ENCODE data around the gene LLGL2.

LLGL2 gene

DNA sequence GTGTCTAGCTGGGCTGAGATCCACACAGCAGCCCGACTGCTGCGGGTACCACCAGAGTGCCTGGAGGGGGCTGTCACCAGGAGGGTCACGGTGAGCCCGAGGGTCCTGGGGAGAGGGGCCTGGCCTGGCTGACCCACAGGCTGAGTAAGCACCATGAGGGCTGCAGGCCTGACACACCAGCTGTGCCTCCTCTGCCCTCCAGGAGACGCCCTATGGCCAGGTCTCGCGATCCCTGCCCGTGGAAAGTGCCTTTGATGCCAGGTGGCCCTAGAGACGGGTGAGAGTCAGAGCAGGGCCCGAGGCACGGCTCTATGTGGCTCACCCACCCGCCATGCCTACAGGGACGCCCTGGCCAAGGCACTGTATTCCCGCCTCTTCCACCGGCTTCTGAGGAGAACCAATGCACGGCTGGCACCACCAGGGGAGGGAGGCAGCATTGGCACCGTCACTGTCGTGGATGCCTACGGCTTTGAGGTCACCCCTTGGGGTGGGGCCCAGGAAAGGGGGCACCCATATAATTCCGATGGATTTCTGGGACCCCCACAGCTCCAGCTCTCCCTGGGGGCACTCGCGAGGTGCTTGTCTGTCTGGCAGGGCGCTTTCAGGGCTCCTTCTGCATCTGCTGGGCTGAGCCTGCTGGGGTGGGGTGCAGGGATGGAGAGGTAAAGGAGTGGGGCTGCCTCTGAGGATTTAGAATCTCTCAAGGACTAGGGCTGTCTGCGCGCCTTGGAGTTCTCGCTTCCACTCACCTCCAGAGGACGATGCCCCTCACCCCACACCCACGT is 69.2 kb downstream of the LLGL2 start:
- no peak for DNase-seq

DNA sequence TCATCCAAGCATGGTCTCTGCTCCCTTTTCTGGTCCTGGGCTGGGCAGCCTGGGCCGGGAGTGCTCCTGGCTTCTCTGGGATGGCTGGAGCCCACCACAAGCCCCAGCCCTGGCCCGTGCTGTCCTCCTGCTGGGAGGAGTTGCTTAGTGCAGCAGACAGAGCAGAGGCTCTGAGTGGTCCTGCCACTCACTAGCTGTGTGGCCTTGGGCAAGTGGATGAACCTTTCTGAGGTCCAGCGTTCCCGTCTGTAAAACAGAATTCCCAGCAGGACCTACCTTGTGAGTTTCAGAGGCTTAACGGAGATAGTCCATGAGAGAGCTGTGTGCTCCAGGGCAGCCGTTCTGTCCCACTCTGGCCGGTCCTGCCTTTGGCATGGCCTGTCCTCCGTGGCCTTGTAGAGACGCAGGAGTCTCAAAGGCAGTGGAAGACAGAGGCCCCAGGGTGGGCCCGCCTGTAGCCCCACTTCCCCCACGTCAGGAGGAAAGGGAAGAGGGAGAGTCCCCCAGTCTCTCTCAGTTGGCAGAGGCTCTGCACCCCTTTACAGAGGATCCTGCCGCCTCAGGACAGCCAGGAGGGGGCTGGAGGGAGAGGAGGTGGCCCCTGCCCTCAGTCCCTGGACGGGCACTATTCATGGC is 69.9 kb downstream of the LLGL2 start:
- no peak for DNase-seq

DNA sequence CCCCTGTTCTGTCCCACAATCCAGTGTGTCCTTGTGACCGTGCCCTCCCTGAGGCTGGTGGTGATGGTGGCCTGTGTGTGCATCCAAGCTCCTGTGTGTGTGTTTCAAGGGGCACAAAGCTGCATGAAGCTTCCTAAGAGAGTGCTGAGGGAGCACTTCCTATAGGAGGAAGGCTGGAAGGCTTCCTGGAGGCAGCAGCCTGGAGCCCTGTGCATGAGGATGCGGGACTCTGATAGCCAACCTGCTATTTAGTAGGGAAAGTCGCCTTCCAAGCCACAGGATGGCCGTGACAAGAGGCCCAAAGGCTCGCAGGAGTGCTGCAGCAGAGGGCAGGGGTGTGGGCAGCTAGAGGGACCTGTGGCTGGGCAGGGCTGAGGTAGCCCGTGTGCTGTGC is 70.4 kb downstream of the LLGL2 start:
- no peak for DNase-seq

DNA sequence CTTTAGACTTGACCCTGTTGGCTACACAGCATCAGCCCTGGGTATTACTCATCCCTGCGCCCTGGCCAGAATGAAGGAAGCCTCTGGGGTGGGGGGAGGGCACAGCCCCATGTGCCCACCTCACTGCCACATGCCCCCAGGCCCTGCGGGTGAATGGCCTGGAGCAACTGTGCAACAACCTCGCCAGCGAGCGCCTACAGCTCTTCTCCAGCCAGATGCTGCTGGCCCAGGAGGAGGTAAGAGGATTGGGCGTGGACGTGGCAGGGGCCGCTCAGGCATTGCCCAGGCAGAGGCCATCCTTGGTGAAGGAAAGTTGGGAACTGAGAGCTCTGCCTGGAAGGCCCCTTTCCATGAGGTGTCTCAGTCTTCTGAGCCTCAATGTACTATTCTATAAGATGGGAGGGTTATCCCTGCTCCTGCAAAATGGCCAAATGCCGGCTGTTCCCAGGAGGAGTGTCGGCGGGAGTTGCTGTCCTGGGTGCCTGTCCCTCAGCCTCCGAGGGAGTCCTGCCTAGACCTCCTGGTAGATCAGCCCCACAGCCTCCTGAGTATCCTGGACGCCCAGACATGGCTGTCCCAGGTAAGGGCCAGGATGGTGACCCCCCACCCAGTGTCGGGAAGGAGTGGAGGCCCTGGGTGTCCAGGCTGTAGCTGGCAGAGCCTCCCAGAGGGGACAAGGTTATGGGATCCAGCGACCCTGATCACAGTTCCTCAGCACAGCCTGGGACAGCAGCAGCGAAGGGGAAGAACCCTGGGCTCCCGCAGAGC is 71.0 kb downstream of the LLGL2 start:
- no peak for DNase-seq

DNA sequence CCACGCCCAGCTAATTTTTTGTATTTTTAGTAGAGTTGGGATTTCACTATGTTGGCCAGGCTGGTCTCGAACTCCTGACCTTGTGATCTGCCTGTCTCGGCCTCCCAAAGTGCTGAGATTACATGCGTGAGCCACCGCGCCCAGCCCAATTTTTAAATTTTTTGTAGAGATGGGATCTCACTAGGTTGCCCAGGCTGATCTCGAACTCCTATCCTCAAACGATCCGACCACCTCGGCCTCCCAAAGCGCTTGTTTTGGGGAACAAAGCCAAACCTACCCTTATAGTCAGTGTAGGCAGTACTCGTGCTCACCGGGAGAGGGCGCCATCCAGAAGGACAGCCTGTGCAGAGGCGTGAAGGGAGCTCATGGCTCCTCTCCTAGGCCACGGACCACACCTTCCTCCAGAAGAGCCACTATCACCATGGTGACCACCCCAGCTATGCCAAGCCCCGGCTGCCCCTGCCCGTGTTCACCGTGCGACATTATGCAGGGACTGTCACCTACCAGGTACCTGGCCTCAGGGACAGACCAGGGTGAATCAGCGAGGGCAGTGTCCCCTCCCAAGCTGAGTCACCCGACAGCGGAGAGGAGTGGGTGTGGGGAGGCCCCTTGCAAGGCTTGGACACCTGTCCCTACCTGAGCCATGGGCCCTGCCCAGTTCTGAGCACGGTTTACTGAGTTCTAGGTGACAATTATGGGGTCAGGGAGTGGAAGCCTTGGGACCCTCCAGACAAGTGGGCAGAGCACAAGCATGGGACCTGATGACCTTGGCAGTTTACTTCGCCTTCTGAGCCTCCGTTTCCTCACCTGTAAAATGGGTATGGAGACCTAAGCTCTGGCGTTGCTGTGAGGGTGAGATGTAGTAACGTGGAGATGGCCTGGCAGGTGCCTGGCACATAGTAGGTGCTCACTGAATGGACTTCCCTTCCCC is 75.8 kb downstream of the LLGL2 start:
- peak; percentile 68 for DNase-seq

DNA sequence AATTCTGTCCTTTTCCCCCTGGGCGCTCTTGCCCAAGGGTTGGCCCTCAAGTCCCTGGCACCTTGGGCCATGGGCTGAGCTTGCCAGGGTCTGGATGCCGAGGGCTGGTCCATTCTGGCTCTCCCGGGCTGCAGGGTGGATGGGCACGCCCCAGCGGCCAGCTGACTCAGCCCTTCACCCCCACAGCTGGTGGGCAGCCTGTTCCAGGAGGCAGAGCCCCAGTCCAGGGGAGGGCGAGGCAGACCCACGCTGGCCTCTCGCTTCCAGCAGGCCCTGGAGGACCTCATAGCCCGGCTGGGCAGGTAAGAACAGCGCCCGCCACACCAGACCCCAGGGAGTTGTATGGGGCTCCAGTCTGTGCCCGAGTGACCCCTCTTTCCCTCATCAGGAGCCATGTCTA is 77.1 kb downstream of the LLGL2 start:
- no peak for DNase-seq

DNA sequence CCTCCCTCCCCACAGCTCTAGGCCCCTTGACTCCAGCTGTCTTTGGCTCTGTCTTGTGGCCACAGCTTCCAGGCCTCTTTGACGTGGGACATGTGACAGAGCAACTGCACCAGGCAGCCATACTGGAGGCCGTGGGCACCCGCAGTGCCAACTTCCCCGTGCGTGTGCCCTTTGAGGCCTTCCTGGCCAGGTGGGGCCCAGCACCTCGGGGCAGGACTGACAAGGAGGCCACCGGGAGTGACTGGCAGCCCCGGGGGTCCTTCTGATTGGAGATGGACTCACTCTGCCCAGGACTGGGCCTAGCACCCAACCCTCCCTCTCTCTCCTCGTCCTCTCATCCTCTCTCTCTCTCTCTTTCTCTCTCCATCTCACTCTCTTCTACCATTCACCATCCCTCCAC is 77.6 kb downstream of the LLGL2 start:
- no peak for DNase-seq

DNA sequence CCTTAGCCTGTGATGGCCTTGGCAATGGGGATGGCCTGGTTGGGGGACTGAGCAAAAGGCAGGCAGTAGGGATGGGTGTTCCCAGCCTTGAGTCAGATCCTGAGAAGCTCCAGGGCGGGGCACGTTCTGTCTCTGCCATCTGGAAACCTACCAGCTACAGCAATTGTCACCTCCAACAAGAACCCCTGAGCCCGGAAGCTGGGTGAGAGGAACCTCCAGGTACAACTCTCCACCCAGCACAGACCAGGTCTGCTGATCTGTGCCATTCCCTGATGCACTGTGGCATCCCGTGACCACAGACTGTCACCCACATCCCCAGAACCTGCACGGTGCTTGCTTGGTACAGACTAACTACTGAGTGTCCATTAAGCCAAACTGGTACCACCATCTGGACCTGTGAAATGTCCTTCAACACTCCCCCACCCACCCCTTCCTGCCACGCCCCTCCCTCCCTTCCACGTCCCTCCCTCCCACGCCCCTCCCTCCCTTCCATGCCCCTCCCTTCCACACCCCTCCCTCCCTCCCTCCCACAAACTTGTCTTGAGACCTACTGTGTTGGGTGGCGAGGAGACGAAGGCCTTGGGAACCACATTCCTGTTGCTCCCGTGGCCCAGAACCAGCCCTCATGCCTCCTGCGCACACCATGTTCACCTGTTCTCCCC is 78.7 kb downstream of the LLGL2 start:
- no peak for DNase-seq

DNA sequence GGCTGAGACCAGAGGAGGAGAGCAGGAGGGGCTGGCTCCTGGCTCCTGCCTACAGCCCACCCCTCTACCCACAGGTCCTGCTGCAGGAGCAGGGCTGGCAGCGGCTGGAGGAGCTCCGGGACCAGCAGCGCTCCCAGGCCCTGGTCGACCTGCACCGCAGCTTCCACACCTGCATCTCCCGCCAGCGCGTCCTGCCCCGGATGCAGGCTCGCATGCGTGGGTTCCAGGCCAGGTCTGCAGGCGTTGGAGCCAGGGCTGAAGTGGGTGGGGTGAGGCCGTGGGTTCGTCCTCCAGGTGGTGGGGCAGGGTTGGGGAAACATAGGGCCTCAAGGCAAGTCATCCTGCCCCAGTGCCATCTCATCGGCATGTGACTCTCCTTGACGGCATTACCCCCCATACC is 80.3 kb downstream of the LLGL2 start:
- no peak for DNase-seq

DNA sequence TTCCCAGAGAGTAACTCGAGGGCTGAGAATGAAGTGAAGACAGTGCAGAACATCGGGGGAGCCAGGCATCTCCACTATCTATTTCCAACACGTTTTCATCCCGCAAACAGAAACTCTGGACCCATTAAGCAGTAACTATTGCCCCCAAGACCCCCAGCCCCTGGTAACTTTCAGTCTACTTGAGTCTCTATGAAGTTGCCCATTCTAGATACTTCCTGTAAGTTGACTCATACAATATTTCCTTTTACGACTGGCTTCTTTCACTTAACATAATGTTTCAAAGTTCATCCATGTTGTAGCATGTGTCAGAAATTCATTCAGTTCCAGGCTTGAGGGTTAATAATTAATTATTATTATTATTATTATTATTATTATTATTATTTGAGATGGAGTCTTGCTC is 81.6 kb downstream of the LLGL2 start:
- DNase-seq: no peak

DNA sequence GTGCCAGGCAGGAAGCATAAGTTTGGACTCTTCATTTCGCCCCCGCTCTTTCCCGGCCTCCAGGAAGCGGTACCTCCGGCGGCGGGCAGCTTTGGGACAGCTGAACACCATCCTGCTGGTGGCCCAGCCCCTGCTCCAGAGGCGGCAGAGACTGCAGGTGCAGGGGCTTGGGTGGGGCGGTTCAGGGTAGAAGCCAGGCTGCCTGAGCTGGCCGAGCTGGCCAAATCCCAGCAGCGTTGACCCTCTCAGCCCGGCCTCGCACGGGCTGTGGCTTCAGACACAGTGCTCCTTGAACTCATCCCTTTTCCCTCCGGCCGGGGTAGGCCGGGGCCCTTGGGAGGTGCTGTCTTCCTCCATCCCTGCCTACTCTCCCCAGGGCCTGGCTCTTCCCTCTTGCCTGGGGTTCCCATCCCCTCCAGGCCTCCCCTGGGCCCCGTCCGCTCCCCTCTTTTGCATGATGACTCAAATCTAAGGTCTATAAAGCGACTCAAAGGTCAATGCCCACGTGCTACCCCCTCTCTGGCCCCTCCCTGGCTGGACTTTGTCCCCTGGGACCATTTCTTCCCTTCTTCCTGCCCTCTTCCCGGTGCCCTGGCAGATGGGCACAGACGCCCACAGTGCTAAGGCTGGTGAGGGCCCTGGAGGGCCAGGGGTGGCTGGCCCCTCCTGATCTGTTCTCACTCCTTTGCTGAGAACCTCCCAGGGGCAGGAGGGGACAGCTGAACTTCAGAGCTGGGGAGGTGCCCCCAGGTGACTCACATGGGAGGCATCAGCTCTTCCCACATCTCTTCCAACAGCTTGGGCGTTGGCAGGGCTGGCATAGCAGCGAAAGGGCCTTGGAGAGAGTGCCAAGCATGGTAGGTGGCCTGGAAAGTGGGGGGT is 84.8 kb downstream of the LLGL2 start:
- DNase-seq: no peak

DNA sequence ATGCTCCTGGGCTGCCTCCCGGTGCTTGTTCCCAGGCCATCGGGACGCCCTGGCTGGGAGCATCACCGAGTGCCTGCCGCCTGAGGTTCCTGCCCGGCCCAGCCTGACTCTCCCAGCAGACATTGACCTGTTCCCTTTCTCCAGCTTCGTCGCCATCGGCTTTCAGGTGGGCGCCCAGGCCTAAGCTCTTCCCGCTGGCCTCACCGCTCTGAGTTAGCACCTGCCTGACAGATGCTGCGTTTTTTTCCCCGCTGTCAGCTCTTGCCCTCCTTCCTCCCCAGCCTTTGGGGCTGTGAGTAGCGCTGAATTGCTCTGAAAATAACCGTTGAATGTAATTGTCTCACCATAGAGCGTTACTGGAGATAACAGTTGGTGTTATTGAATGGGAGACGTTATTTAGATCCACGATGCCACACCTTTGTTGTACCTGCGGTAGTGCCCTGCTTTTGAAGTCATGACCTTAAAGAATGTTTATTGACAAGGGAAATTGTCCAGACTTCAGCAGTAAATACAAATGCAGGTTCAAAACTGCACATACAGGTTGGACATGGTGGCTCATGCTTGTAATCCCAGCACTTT is 86.4 kb downstream of the LLGL2 start:
- no peak for DNase-seq

DNA sequence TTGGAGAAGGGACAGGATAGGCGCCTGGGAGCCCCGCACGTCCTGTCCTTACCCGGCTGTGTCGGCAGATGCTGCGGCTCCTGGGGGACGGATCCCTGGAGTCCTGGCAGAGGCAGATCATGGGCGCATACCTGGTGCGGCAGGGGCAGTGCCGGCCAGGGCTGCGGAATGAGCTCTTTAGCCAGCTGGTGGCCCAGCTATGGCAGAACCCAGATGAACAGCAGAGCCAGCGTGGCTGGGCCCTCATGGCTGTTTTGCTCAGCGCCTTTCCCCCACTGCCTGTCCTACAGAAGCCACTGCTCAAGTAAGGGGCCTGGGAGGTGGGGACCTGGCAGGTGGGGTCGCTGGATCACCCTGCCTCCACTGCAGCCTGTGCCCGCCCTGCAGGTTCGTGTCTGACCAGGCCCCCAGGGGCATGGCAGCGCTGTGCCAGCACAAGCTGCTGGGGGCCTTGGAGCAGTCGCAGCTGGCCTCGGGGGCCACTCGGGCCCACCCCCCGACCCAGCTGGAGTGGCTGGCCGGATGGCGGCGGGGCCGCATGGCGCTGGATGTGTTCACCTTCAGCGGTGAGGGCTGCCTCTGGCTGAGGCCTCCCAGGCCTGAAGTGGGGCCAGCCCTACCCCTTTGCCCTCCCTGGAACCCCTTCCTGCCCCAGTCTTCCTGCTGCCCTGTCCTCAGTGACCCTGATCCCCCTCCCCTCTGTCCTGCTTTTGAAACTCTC is 87.6 kb downstream of the LLGL2 start:
- no peak for DNase-seq

DNA sequence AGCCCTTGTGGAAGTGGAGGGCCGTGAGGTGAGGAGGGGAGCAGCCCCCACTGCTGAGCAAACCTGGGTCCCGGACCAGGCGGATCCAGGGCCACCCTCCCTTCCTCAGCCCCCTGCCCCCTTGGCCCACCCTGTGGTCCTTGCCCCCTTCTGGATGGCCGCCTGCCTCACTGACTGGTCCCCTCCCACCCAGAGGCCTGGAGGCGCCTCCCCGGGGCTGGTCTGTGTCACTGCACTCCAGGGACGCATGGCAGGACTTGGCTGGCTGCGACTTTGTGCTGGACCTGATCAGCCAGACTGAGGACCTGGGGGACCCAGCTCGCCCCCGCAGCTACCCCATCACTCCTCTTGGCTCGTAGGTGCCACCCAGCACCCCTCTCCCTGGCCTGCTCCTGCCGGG is 88.5 kb downstream of the LLGL2 start:
- no peak for DNase-seq

DNA sequence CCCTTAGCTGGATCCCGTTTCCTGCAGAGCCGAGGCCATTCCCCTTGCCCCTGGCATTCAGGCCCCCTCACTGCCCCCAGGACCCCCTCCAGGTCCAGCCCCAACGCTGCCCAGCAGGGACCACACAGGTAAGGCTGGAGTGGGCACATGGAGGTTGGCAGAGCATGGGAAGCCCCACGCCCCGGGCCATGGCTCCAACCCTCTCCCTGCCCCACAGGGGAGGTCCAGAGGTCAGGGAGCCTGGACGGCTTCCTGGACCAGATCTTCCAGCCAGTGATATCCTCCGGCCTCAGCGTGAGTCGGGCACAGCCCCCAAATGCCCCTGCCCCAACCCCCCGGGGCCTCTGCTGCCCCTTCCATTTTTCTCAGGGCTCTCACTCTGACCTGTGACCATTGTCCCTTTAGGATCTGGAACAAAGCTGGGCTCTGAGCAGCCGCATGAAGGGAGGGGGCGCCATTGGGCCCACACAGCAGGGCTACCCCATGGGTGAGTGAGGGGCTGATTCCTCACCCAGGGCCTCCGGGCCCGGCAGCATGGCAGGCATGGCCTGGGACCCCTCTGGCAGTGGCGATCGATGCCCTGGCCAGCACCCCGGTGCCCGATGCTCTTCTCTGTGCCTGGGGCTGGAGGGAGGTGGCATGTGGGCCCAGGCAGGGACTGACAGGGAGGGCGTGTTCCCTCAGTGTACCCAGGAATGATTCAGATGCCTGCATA is 89.2 kb downstream of the LLGL2 start:
- DNase-seq: no peak

DNA sequence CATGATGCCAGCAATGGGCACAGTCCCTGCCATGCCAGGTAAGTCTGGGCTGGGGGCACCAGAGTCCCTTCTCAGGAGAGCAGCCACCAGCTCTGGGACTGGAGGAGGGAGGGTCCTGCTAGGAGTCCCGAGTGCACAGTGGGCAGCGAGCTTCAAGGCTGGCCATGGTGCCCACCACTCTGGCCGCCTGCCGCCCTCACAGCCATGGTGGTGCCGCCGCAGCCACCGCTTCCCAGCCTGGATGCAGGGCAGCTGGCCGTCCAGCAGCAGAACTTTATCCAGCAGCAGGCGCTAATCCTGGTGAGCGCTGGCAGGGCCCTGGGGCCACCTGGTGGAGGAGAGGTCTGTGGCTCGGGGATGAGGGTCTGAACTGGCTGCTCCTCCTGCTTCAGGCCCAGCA is 89.8 kb downstream of the LLGL2 start:
- DNase-seq: no peak

DNA sequence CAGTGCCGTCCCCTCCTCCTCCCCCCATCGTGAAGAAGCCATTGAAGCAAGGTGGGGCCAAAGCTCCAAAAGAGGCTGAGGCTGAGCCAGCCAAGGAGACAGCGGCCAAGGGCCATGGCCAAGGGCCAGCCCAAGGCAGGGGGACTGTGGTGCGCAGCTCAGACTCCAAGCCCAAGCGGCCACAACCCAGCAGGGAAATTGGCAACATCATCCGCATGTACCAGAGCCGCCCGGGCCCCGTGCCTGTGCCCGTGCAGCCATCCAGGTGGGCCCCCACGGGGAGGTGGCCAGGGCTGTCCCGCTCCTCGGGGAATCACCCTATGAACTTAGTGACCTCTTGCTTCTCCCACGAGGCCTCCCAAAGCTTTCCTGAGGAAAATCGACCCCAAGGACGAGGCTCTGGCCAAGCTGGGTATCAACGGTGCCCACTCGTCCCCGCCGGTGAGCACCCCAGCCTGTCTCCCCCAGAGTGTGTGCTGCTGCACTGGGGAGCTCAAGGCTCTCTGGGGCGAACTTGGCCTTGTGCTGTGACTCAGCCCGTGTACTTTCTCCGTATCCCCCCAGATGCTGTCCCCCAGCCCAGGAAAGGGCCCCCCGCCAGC is 91.1 kb downstream of the LLGL2 start:
- DNase-seq: no peak

DNA sequence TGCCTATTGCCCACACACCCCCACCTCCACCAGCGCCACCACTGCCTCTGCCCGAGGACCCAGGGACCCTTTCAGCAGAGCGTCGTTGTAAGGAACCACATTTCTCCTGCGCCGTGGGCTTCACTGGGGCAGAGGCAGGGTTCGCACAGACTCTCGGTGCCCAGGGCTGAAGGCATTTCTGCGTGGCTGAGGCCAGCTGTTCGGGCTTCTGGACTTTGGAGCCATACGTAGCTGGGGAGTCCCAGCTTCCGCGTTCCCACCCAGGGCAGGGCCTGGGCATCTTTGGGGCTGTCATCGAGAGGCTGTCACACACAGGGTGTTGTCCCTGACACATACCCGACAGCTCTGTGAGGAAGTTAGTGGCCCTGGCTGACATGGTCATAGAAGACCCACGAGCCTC is 91.7 kb downstream of the LLGL2 start:
- DNase-seq: no peak

DNA sequence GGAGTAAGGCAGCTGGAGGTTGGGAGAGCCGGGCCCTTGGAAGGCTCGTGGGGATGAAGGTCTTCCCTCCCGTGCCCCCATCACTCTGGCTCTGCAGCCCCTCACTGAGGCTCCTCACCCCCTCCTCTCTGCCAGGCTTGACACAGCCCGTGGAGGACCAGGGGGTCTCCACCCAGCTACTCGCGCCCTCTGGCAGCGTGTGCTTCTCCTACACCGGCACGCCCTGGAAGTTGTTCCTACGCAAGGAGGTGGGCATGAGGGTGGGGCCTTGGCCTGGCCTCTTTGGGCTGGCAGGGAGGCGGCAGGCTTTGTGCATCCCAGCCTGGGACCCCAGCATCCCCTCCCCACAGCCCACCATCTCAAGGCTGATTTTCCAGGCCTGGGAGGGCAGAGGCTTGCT is 92.2 kb downstream of the LLGL2 start:
- DNase-seq: no peak

Data from CD4-positive, alpha-beta T cell treated with Interleukin-17A for 4 hours (primary cell).